Activated naive CD8-positive, alpha-beta T cell (primary cell): ENCODE measurements around the gene ATP2C2.
"Not testable (repeated sequence)": the region's sequence is repeated elsewhere in the genome, so short reads cannot be mapped to it uniquely, and the experiment has no call there.

Experiments used
- H3K27ac Mint-ChIP-seq: one replicate; pipeline ENCODE4 v1.8.0; 2021; ENCODE audit warnings: mixed read lengths
- H3K27me3 Mint-ChIP-seq: one replicate; pipeline ENCODE4 v1.8.0; 2021; ENCODE audit warnings: mixed read lengths
- H3K36me3 Mint-ChIP-seq: one replicate; pipeline ENCODE4 v1.8.0; 2021; ENCODE audit warnings: mixed read lengths
- H3K4me1 Mint-ChIP-seq: one replicate; pipeline ENCODE4 v1.8.0; 2021; ENCODE audit warnings: low read depth, mixed read lengths
- H3K4me3 Mint-ChIP-seq: one replicate; pipeline ENCODE4 v1.8.0; 2021; ENCODE audit warnings: mild to moderate bottlenecking, mixed read lengths
- H3K9me3 Mint-ChIP-seq: one replicate; pipeline ENCODE4 v1.8.0; 2021; ENCODE audit warnings: low read depth, mixed read lengths

Gene ATP2C2

DNA sequence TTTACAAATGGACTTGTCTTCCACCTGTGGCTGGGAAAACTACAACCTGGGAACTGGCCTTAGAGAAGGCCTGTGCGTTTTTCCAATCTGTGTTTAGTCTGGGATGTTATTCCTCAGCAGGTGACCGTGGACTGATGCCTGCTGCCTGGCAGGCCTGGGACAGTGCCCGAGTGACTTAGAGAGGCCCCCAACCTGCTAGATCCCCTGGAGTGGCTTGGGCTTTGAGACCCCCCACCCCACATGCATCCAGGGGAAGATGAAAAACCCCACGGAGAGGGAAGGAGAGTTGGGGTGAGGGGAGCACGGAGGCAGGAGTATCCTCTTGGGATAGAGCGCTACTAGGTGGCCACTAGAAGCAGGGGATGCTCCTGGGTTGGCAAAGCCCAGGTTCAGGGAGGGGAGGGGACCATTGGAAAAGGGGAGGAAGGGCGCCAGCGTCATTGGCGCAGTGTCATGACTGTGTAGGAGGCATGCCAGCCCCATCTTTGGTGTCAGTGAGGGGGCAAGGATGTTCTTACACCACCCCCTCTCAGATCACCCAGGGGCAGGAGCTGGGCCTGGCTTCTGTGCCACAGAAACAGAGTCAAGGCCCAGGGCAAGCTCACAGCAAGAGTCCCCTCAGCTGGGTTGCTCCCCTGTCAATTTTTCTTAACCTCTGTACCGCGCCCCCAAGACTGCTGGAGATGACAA lies 82.0 kb downstream of the ATP2C2 start:
- peaks cover 2% of the 10 kb centered on the region for H3K27me3 Mint-ChIP-seq
- no peak overlapping the region for H3K27ac Mint-ChIP-seq
- no peak overlapping the region for H3K4me3 Mint-ChIP-seq
- no peaks in the 10 kb centered on the region for H3K4me1 Mint-ChIP-seq
- no peaks in the 10 kb centered on the region for H3K36me3 Mint-ChIP-seq
- H3K9me3 Mint-ChIP-seq: no peaks in the 10 kb centered on the region

DNA sequence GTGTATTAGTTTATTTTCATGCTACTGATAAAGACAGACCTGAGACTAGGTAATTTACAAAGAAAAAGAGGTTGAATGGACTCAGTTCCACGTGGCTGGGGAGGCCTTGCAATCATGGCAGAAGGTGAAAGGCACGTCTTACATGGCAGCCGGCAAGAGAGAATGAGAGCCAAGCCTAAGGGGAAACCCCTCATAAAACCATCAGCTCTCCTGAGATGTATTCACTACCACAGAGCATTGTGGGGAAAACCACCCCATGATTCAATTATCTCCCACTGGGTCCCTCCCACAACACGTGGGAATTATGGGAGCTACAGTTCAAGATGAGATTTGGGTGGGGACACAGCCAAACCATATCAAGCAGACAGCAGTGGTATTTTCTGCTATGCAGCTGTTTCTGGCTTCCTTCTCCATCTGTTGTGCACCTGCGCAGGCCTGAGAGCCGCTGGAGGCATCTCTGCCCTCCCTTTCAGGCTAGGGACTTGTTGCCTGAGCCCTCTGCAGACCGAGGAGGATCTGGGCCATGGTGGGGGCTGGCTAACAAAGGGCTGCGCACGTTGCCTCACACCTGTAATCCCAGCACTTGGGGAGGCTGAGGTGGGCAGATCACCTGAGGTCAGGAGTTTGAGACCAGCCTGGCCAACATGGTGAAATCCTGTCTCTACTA lies 82.8 kb downstream of the ATP2C2 start:
- H3K27ac Mint-ChIP-seq, H3K27me3 Mint-ChIP-seq, H3K9me3 Mint-ChIP-seq, H3K36me3 Mint-ChIP-seq, H3K4me1 Mint-ChIP-seq, H3K4me3 Mint-ChIP-seq: not testable (repeated sequence)

DNA sequence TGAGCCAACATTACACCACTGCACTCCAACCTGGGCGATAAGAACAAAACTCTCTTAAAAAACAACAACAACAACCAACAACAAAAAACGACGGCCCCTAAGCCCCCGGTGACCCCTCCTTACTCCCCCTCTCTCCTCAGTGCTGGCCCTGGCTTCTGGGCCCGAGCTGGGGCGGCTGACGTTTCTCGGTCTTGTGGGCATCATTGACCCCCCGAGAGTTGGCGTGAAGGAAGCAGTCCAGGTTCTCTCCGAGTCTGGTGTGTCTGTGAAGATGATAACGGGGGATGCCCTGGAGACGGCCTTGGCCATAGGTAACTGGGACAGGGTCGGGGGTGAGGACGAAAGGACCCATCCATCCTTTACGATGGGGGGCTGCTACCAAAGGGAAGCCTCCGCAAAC lies 83.4 kb downstream of the ATP2C2 start:
- Mint-ChIP-seq H3K4me3 (no peak overlapping the region), H3K36me3 (no peaks in the 10 kb centered on the region), H3K4me1 (no peaks in the 10 kb centered on the region), H3K27ac (no peak overlapping the region), H3K9me3 (no peaks in the 10 kb centered on the region), H3K27me3 (no peaks in the 10 kb centered on the region)

DNA sequence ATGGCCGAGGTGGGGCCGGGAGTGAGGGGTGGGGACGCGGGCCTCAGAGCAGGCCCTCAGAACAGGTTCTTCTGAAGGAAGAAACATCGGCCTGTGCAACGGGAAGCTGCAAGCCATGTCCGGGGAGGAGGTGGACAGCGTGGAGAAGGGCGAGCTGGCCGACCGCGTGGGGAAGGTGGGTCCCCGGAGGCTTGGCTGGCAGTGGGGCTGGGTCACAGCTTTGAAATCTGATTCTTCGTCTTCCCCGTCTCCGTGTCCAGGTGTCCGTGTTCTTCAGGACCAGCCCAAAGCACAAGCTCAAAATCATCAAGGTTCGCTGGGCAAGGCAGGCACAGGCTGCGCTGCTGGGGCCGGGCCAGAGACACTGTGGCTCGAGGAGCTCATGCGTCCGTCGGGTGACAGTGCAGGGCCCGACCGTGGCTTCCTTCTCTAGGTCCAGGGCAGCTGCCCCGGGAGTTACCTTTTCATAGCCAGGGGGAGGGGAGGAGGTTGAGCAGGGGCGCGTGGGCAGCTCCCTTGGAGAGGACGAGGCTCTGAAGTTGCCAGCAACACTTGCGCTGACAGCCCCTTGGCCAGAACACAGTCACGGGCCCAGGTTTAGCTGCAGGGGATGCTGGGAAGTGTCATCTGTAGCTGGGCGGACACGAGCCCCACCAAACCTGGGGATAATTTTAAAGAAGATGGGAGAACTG lies 84.9 kb downstream of the ATP2C2 start:
- H3K4me3 Mint-ChIP-seq: no peak overlapping the region
- H3K27ac Mint-ChIP-seq: no peak overlapping the region
- no peaks in the 10 kb centered on the region for H3K9me3 Mint-ChIP-seq
- no peaks in the 10 kb centered on the region for H3K4me1 Mint-ChIP-seq
- no peaks in the 10 kb centered on the region for H3K27me3 Mint-ChIP-seq
- no peaks in the 10 kb centered on the region for H3K36me3 Mint-ChIP-seq

DNA sequence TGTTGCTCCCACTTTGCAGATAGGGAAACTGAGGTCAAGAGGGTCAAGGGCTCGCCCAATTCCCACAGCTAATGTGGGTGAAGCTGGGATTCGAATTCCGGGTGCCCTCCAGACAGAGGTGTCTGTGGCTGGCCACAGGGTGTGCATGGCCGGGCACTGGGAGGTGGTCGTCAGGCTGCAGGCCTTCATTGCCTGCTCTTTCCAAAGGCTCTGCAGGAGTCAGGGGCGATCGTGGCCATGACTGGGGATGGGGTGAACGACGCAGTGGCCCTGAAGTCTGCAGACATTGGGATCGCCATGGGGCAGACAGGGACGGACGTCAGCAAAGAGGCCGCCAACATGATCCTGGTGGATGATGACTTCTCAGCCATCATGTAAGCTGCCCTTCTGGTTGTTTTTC lies 86.3 kb downstream of the ATP2C2 start:
- no peak overlapping the region for H3K4me3 Mint-ChIP-seq
- H3K27ac Mint-ChIP-seq: no peak overlapping the region
- no peaks in the 10 kb centered on the region for H3K36me3 Mint-ChIP-seq
- no peaks in the 10 kb centered on the region for H3K9me3 Mint-ChIP-seq
- H3K4me1 Mint-ChIP-seq: no peaks in the 10 kb centered on the region
- no peaks in the 10 kb centered on the region for H3K27me3 Mint-ChIP-seq

DNA sequence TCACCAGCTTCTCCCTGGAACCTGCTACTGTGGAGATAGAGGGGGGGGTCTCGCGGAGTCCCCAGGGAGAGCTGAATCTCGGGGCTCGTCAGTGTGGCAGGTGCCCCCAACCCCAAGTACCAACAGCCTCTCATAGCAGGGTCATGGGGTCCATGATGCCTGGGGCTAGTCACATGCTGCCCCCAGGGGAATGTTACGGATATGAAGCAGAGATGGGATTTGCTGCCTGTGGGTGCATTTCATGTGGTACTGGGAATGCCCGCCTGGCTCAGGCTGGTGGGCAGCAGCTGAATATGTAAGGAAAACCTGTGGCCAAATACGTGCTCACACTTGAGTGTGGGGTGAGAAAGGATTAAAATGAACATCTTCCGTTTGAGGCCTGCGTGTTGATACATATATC lies 86.7 kb downstream of the ATP2C2 start:
- H3K27ac Mint-ChIP-seq: no peak overlapping the region
- no peaks in the 10 kb centered on the region for H3K9me3 Mint-ChIP-seq
- H3K4me3 Mint-ChIP-seq: no peak overlapping the region
- H3K36me3 Mint-ChIP-seq: no peaks in the 10 kb centered on the region
- no peaks in the 10 kb centered on the region for H3K27me3 Mint-ChIP-seq
- no peaks in the 10 kb centered on the region for H3K4me1 Mint-ChIP-seq

DNA sequence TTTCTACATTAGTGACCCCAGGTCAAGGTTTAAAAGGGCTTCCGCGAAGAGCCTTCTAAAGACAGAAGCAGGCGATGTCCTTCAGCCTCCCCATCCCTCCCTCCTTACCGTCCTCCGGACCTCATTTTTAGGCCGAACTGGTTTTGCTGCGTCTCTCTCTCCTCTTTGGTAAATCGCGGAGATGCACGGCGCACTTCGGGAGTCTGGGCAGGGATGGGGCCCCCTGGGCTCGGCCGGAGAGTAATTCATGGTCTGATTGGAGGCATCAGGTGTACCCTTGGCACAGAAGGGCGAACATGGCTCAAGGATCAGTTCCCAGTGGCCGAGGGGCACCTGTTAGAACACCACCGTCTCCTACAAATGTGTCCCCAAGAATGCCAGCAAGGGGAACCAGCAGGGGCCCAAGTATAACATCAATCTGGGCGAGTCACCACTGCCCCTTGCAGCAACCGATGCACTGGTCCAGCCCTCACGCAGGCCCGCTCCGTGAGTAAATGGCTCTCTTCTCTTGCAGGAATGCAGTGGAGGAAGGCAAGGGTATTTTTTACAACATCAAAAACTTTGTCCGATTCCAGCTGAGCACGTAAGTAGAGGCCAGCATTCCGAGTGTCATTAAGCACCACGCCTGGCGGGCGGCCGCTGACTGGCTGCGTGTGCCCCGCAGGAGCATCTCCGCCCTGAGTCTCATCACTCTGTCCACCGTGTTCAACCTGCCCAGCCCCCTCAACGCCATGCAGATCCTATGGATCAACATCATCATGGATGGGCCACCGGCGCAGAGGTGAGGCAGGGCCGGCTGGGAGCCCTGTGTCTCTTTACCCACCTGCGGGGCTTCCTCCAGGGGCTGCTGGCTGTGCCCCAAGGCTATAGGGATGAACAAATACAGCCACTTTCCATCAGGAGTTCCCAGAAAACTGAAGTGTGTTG lies 90.5 kb downstream of the ATP2C2 start:
- H3K27ac Mint-ChIP-seq: no peak overlapping the region
- no peak overlapping the region for H3K4me3 Mint-ChIP-seq
- H3K4me1 Mint-ChIP-seq: no peaks in the 10 kb centered on the region
- no peaks in the 10 kb centered on the region for H3K9me3 Mint-ChIP-seq
- no peaks in the 10 kb centered on the region for H3K27me3 Mint-ChIP-seq
- no peaks in the 10 kb centered on the region for H3K36me3 Mint-ChIP-seq

DNA sequence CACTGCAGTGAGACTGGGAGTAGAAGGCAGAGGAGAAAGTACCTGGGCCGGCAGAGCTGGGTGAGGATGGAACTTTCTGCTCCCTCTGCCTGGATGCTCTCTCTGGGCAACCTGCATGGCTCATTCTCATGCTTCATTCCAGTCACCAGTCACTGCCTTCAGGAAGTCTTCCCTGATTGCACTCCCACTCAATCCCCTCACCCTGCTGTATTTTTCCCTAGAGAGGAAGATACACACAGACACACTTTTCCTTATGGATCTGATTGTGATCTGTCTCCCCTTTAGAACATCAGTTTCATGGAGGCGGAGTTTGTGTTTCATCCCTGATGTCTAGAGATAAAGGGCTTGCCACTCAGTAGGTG lies 91.2 kb downstream of the ATP2C2 start:
- no peaks in the 10 kb centered on the region for H3K27me3 Mint-ChIP-seq
- H3K4me1 Mint-ChIP-seq: no peaks in the 10 kb centered on the region
- H3K27ac Mint-ChIP-seq: no peak overlapping the region
- no peak overlapping the region for H3K4me3 Mint-ChIP-seq
- H3K9me3 Mint-ChIP-seq: no peaks in the 10 kb centered on the region
- no peaks in the 10 kb centered on the region for H3K36me3 Mint-ChIP-seq

DNA sequence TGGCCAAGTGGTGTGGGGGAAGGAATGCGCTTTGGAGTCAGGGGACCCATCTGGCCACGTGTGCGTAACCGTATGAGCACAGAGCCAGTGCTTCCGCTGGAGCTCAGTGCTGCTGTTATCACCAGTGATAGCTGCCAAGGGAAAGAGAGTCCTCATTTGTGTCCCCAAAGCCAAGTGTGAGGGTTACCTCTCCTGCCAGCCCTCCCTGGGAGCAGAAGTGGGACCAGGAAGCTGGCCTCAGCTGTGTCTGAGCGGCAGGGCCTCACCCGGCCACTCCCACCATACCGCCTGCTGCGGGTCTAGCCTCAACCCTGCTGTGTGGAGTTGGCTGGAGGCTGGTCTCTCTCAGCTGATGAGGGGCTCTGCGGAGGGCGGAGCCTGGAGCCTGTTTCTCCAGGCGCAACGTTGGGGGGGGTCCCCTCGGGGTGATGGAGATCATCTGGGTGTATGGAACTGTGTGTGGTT lies 91.6 kb downstream of the ATP2C2 start:
- H3K4me3 Mint-ChIP-seq: no peak overlapping the region
- peaks cover under 1% of the 10 kb centered on the region for H3K36me3 Mint-ChIP-seq
- no peak overlapping the region for H3K27ac Mint-ChIP-seq
- no peaks in the 10 kb centered on the region for H3K4me1 Mint-ChIP-seq
- H3K27me3 Mint-ChIP-seq: no peaks in the 10 kb centered on the region
- H3K9me3 Mint-ChIP-seq: no peaks in the 10 kb centered on the region

DNA sequence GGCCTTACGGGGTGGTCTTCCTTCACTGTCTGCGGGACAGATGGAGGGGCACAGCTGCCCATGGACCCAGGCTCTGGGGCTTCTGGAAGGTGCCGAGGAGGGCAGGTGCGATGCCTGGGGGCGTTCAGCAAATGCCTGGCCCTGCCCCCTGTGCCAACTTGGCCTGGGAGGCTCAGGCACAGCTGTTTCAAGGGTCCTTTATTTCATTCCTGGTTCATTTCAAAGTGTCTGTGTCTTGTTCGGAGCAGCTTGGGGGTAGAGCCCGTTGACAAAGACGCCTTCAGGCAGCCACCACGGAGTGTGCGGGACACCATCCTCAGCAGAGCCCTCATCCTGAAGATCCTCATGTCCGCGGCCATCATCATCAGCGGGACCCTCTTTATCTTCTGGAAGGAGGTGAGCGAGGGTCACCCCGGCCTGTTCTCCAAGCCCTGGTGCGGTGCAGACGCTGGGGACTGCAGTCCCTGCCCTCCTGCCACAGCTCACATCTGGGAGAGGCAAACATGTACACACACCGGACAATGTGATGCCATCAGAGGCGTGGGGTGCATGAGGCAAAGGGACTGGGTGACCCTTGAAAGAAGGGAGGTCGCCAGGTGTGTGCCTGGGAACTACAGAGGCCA lies 92.2 kb downstream of the ATP2C2 start:
- Mint-ChIP-seq H3K36me3 (peaks cover 2% of the 10 kb centered on the region), H3K27me3 (no peaks in the 10 kb centered on the region), H3K27ac (no peak overlapping the region), H3K4me3 (no peak overlapping the region), H3K9me3 (no peaks in the 10 kb centered on the region), H3K4me1 (no peaks in the 10 kb centered on the region)

DNA sequence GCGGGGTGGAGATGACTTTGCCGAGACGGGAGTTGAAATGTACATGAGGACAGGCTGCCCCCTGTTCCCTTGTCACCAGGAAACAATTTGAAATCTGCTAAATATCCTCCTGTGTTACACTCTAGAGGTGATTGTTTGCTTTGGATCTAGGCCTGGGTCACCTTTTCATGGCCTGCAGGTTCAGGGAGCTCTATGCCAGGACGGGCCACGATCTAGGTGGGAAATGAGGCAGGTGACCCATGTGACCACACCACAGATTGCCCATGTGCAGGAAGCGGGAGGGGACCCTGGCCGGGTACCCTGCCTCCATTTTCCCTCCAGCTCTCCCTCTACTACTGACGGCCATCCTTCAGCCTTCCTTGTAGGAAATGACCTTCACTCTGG lies 92.7 kb downstream of the ATP2C2 start:
- Mint-ChIP-seq H3K4me1 (no peaks in the 10 kb centered on the region), H3K27me3 (no peaks in the 10 kb centered on the region), H3K9me3 (peaks cover under 1% of the 10 kb centered on the region), H3K36me3 (peaks cover 5% of the 10 kb centered on the region), H3K27ac (no peak overlapping the region), H3K4me3 (no peak overlapping the region)

DNA sequence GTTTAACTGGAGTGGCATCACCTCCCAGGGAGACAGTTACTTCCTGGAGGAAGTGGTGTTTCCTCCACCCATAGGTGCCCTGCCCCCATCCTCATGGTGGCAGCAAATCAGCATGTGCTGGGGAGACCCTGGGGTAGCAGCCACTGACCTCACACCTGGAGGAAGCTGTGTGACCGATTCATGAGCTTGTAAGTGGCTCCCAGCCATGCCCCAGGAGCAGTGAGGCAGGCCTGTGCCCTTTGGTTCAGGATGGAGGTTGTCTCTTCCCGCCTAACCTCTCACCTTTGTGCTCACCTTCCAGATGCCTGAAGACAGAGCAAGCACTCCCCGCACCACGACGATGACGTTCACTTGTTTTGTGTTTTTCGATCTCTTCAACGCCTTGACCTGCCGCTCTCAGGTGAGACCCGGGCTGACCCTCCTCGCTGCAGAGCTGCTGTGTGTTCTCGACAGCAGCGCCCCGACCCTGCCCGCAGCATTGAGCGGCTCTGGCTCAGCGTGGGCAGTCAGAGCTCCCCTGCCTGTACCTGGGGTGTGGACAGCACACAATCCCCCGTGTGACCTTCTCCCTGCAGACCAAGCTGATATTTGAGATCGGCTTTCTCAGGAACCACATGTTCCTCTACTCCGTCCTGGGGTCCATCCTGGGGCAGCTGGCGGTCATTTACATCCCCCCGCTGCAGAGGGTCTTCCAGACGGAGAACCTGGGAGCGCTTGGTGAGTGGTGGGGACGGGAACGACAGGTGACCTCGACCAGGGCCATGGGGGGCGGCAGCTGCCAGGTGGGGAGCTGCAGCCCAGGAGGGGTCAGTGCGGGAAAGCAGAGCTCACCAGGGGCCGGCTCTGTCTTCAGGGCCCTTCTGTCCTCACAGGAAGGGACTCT lies 93.3 kb downstream of the ATP2C2 start:
- peaks cover 6% of the 10 kb centered on the region for H3K9me3 Mint-ChIP-seq
- H3K4me1 Mint-ChIP-seq: no peaks in the 10 kb centered on the region
- no peaks in the 10 kb centered on the region for H3K27me3 Mint-ChIP-seq
- H3K4me3 Mint-ChIP-seq: no peak overlapping the region
- H3K36me3 Mint-ChIP-seq: peaks cover 11% of the 10 kb centered on the region
- H3K27ac Mint-ChIP-seq: no peak overlapping the region

DNA sequence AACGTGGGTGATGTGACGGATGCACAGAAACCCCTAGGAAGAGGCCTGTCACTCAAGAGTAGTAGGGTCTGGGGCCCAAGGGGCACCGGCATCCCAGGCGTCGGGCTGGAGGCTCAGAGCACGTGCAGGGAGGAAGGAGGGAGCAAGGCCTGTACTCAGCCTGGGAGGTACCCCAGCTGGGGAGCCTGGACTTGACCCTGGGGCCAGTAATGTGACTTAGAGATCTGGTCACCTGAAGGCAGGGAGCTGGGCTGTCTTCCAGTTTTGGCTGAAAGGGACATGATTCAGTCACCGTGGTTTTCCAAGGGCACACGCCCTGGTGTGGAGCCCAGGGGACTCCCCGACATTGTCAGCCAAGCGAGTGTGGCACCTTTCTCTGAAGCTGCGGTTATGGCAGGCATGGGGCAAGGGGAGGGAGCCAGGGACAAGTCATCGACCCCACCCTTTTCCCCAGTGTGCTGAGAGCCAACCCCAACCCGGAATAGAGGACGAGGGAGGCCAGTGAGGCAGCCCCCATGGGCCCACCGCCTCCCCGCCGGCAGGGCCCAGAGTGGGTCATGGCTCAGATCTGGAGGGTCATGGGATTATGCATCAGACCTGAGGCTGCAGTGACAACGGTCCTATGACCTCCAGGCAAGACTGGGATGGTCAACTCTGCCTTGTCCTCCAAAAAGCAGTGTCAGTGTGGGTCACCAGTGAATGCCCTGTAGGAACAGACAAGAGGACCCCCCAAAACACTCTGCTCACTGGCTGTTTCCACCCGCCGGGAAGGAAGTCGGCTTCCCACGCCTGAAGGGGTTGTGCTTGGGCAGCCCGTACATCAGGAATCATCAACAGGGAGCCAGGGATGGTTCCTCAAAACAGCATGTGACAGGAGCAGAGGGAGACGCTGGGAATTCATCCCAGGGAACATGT lies 94.2 kb downstream of the ATP2C2 start:
- Mint-ChIP-seq H3K9me3 (peaks cover 13% of the 10 kb centered on the region), H3K36me3 (peaks cover 15% of the 10 kb centered on the region), H3K27ac (no peak overlapping the region), H3K4me1 (no peaks in the 10 kb centered on the region), H3K4me3 (no peak overlapping the region), H3K27me3 (no peaks in the 10 kb centered on the region)
